ENCODE measurements around the gene KCNK10.

GRCh38 chr14:88198446-88198845, 124.6 kb downstream of the KCNK10 start:
- TF ChIP-seq CTCF (IDR thresholded peaks at IDR 0.05): no peak
- TF ChIP-seq EP300 (IDR thresholded peaks at IDR 0.05): no peak

Data from sigmoid colon (tissue), 4 donors.